MM.1S (cell line): ENCODE results near the gene GUCA2B.

Source experiments
- DNase-seq: peaks from one replicate; pipeline ENCODE4 v3.0.0-alpha.2; 2015
- H2AFZ ChIP-seq: fragments of 300-600 bp; sonication (generic); 2 replicates; pipeline ENCODE4 v1.6.0; 2016; ENCODE audit warnings: antibody characterized with exemption, low read length
- H3F3A ChIP-seq: fragments of 300-600 bp; sonication (generic); 2 replicates; pipeline ENCODE4 v1.6.1; 2016; ENCODE audit warnings: mild to moderate bottlenecking, antibody characterized with exemption, low read length, moderate library complexity, mixed read lengths; ENCODE audit not compliant: insufficient read depth
- H3K27ac ChIP-seq: fragments of 300-600 bp; sonication (generic); 2 replicates; pipeline ENCODE4 v1.5.1; 2016; ENCODE audit warnings: mild to moderate bottlenecking, low read length
- H3K27me3 ChIP-seq: fragments of 300-600 bp; sonication (generic); replicated peaks from 2 replicates; pipeline ENCODE4 v1.6.0; 2016; ENCODE audit warnings: low read length; ENCODE audit not compliant: insufficient read depth
- H3K36me3 ChIP-seq: fragments of 300-600 bp; sonication (generic); replicated peaks from 2 replicates; pipeline ENCODE4 v1.6.1; 2016; ENCODE audit warnings: mild to moderate bottlenecking, low read length, mixed read lengths; ENCODE audit not compliant: insufficient read depth
- H3K4me1 ChIP-seq: fragments of 300-600 bp; sonication (generic); 2 replicates; pipeline ENCODE4 v1.6.1; 2016; ENCODE audit warnings: low read length, mixed read lengths
- H3K4me2 ChIP-seq: fragments of 300-600 bp; sonication (generic); 2 replicates; pipeline ENCODE4 v1.6.0; 2016; ENCODE audit warnings: low read depth, low read length
- H3K4me3 ChIP-seq: fragments of 300-600 bp; sonication (generic); 2 replicates; pipeline ENCODE4 v1.5.1; 2016; ENCODE audit warnings: low read length, mixed read lengths
- H3K79me2 ChIP-seq: fragments of 300-600 bp; sonication (generic); 2 replicates; pipeline ENCODE4 v1.6.1; 2016; ENCODE audit warnings: mixed run types, low read length, mixed read lengths
- H3K9ac ChIP-seq: fragments of 300-600 bp; sonication (generic); 2 replicates; pipeline ENCODE4 v1.6.1; 2016; ENCODE audit warnings: low read length, mixed read lengths
- H3K9me2 ChIP-seq: fragments of 300-600 bp; sonication (generic); replicated peaks from 2 replicates; pipeline ENCODE4 v1.6.1; 2016; ENCODE audit warnings: mild to moderate bottlenecking, low read length, mixed read lengths; ENCODE audit not compliant: insufficient read depth
- H3K9me3 ChIP-seq: fragments of 300-600 bp; sonication (generic); replicated peaks from 2 replicates; pipeline ENCODE4 v1.6.1; 2016; ENCODE audit warnings: mild to moderate bottlenecking, low read length, mixed read lengths; ENCODE audit not compliant: insufficient read depth
- H4K20me1 ChIP-seq: fragments of 300-600 bp; sonication (generic); 2 replicates; pipeline ENCODE4 v1.6.1; 2016; ENCODE audit warnings: mild to moderate bottlenecking, low read length, moderate library complexity, mixed read lengths; ENCODE audit not compliant: insufficient read depth
- EZH2 ChIP-seq: fragments of 300-600 bp; sonication (generic); optimal IDR thresholded peaks from 2 replicates; pipeline ENCODE3; 2017; ENCODE audit warnings: low read depth, mild to moderate bottlenecking, antibody characterized with exemption, low read length, mixed read lengths
- EZH2phosphoT487 ChIP-seq: fragments of 300-600 bp; sonication (generic); IDR thresholded peaks from 2 replicates; pipeline ENCODE4 v1.6.1; 2018; ENCODE audit warnings: antibody characterized with exemption, low read length
- TF ChIP-seq, protein P1 (sequence below): fragments of 300-600 bp; sonication (generic); IDR thresholded peaks from 2 replicates; pipeline ENCODE4 v1.5.1; 2016; ENCODE audit warnings: antibody characterized with exemption, low read length, mixed read lengths

Gene GUCA2B

GRCh38 chr1:42173155-42173933 lies 20.1 kb downstream of the GUCA2B start:
- Histone ChIP-seq H3K9me2 (no peaks in the 10 kb centered on the region), H3K36me3 (no peaks in the 10 kb centered on the region), H3K9ac (no peak overlapping the region), H3K27ac (no peak overlapping the region), H3K27me3 (no peaks in the 10 kb centered on the region), H3K79me2 (no peaks in the 10 kb centered on the region), H3K4me1 (no peaks in the 10 kb centered on the region), H2AFZ (no peak overlapping the region), H4K20me1 (no peaks in the 10 kb centered on the region), H3K4me2 (no peak overlapping the region), H3K4me3 (no peak overlapping the region), H3F3A (no peaks in the 10 kb centered on the region), H3K9me3 (no peaks in the 10 kb centered on the region)
- TF ChIP-seq EZH2phosphoT487 (no peak), EZH2 (no peak)
- TF ChIP-seq, protein P1, sequence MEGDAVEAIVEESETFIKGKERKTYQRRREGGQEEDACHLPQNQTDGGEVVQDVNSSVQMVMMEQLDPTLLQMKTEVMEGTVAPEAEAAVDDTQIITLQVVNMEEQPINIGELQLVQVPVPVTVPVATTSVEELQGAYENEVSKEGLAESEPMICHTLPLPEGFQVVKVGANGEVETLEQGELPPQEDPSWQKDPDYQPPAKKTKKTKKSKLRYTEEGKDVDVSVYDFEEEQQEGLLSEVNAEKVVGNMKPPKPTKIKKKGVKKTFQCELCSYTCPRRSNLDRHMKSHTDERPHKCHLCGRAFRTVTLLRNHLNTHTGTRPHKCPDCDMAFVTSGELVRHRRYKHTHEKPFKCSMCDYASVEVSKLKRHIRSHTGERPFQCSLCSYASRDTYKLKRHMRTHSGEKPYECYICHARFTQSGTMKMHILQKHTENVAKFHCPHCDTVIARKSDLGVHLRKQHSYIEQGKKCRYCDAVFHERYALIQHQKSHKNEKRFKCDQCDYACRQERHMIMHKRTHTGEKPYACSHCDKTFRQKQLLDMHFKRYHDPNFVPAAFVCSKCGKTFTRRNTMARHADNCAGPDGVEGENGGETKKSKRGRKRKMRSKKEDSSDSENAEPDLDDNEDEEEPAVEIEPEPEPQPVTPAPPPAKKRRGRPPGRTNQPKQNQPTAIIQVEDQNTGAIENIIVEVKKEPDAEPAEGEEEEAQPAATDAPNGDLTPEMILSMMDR, result peak; percentile 95
- peak; percentile 59 for DNase-seq

GRCh38 chr1:42173961-42174735 lies 20.9 kb downstream of the GUCA2B start:
- TF ChIP-seq, protein P1, result no peak
- TF ChIP-seq EZH2phosphoT487 (no peak), EZH2 (no peak)
- no peaks in the 10 kb centered on the region for H3K79me2 ChIP-seq
- no peak overlapping the region for H3K27ac ChIP-seq
- H3K9me2 ChIP-seq, result no peaks in the 10 kb centered on the region
- no peak overlapping the region for H3K4me2 ChIP-seq
- DNase-seq, result no peak
- no peaks in the 10 kb centered on the region for H3F3A ChIP-seq
- H3K36me3 ChIP-seq, result no peaks in the 10 kb centered on the region
- H4K20me1 ChIP-seq, result no peaks in the 10 kb centered on the region
- no peak overlapping the region for H3K4me3 ChIP-seq
- no peaks in the 10 kb centered on the region for H3K9me3 ChIP-seq
- no peak overlapping the region for H3K9ac ChIP-seq
- no peaks in the 10 kb centered on the region for H3K4me1 ChIP-seq
- H3K27me3 ChIP-seq, result no peaks in the 10 kb centered on the region
- H2AFZ ChIP-seq, result no peak overlapping the region

- no peak overlapping the region for H3K4me3 ChIP-seq
- no peak overlapping the region for H2AFZ ChIP-seq
- DNase-seq, result no peak
- H3K27ac ChIP-seq, result no peak overlapping the region
- H3K27me3 ChIP-seq, result no peaks in the 10 kb centered on the region
- no peaks in the 10 kb centered on the region for H3K4me1 ChIP-seq
- H3K36me3 ChIP-seq, result no peaks in the 10 kb centered on the region
- no peaks in the 10 kb centered on the region for H3F3A ChIP-seq
- H3K9ac ChIP-seq, result no peak overlapping the region
- no peaks in the 10 kb centered on the region for H3K9me3 ChIP-seq
- TF ChIP-seq, protein P1, result no peak
- TF ChIP-seq EZH2phosphoT487, result no peak
- TF ChIP-seq EZH2, result no peak
- H3K9me2 ChIP-seq, result no peaks in the 10 kb centered on the region
- no peak overlapping the region for H3K4me2 ChIP-seq
- no peaks in the 10 kb centered on the region for H3K79me2 ChIP-seq
- H4K20me1 ChIP-seq, result no peaks in the 10 kb centered on the region
These were observed 22.3 kb downstream of the GUCA2B start for GRCh38 chr1:42175314-42176054.
